ENCODE results near the gene LIMD2.

Gene LIMD2

GRCh38 chr17:63741408-63742173 lies 41.7 kb upstream of the LIMD2 start, which contains the start of gene STRADA (continued):
- TF ChIP-seq ZBTB10 (tag by site-specific recombination; IDR thresholded peaks at IDR 0.05) (peak; percentile 71), ZNF362 (tag by site-specific recombination; IDR thresholded peaks at IDR 0.05) (no peak), ZNF266 (tag by site-specific recombination; IDR thresholded peaks at IDR 0.05; ENCODE audit: low read depth) (no peak), ZBTB17 (tag by site-specific recombination; IDR thresholded peaks at IDR 0.05) (peak; percentile 74), ZNF148 (tag by site-specific recombination; IDR thresholded peaks at IDR 0.05; ENCODE audit: borderline replicate concordance) (no peak), ZNF112 (tag by site-specific recombination; IDR thresholded peaks at IDR 0.05) (no peak), ZNF133 (tag by site-specific recombination; IDR thresholded peaks at IDR 0.05) (no peak; the same call in 1 of the 2 replicates), REST (tag by site-specific recombination; IDR thresholded peaks at IDR 0.05) (no peak; the same call in 1 of the 2 replicates), ZNF501 (tag by site-specific recombination; IDR thresholded peaks at IDR 0.05) (peak; percentile 83), ZNF792 (tag by site-specific recombination; IDR thresholded peaks at IDR 0.05) (peak; percentile 78; the same call in 1 of the 2 replicates), ZNF555 (tag by site-specific recombination; conservative IDR thresholded peaks at IDR 0.05) (no peak), ZBTB1 (tag by site-specific recombination; IDR thresholded peaks at IDR 0.05) (0 out of 2 replicates have a peak, but pooled peaks have one; percentile 22), ZNF677 (tag by site-specific recombination; IDR thresholded peaks at IDR 0.05) (no peak), ZSCAN5A (tag by site-specific recombination; IDR thresholded peaks at IDR 0.05) (peak; percentile 71; the same call in 1 of the 2 replicates), SP2 (tag by site-specific recombination; IDR thresholded peaks at IDR 0.05) (peak; percentile 95), KLF9 (tag by site-specific recombination; IDR thresholded peaks at IDR 0.05; ENCODE audit: low read depth) (peak; percentile 76; the same call in 1 of the 2 replicates), REPIN1 (tag by site-specific recombination; IDR thresholded peaks at IDR 0.05; ENCODE audit: low read depth) (peak; percentile 93; the same call in 1 of the 2 replicates), ZNF529 (tag by site-specific recombination; IDR thresholded peaks at IDR 0.05; ENCODE audit: insufficient replicate concordance) (no peak), ZNF175 (tag by site-specific recombination; IDR thresholded peaks at IDR 0.05) (no peak), ZNF785 (tag by site-specific recombination; IDR thresholded peaks at IDR 0.05) (no peak), ZNF530 (tag by site-specific recombination; IDR thresholded peaks at IDR 0.05; ENCODE audit: low read depth) (no peak), BCL11B (tag by site-specific recombination; IDR thresholded peaks at IDR 0.05; ENCODE audit: low read depth) (no peak), ZNF37A (tag by site-specific recombination; IDR thresholded peaks at IDR 0.05) (no peak), ZEB2 (tag by site-specific recombination; IDR thresholded peaks at IDR 0.05) (peak; percentile 96), ELK4 (IDR thresholded peaks at IDR 0.05; ENCODE audit: borderline replicate concordance, low read depth, low read length) (no peak), ZNF350 (tag by site-specific recombination; IDR thresholded peaks at IDR 0.05) (no peak), ZNF140 (tag by site-specific recombination; IDR thresholded peaks at IDR 0.05) (no peak; the same call in 1 of the 2 replicates)
